OCI-LY7 (cell line): Measurements from ENCODE around the gene OASL.

Experiments
- EZH2phosphoT487 ChIP-seq: fragments of 200-600 bp; sonication (generic); IDR thresholded peaks from 2 replicates; pipeline ENCODE4 v1.6.1; 2018; ENCODE audit warnings: low read depth, borderline replicate concordance, mild to moderate bottlenecking, mixed run types, antibody characterized with exemption, low read length, moderate library complexity, mixed read lengths
- TF ChIP-seq, protein P1 (sequence below): fragments of 200-600 bp; sonication (generic); conservative IDR thresholded peaks from 2 replicates; pipeline ENCODE4 v1.5.1; 2014; ENCODE audit warnings: mild to moderate bottlenecking, antibody characterized with exemption, low read length, moderate library complexity, mixed read lengths

DNA sequence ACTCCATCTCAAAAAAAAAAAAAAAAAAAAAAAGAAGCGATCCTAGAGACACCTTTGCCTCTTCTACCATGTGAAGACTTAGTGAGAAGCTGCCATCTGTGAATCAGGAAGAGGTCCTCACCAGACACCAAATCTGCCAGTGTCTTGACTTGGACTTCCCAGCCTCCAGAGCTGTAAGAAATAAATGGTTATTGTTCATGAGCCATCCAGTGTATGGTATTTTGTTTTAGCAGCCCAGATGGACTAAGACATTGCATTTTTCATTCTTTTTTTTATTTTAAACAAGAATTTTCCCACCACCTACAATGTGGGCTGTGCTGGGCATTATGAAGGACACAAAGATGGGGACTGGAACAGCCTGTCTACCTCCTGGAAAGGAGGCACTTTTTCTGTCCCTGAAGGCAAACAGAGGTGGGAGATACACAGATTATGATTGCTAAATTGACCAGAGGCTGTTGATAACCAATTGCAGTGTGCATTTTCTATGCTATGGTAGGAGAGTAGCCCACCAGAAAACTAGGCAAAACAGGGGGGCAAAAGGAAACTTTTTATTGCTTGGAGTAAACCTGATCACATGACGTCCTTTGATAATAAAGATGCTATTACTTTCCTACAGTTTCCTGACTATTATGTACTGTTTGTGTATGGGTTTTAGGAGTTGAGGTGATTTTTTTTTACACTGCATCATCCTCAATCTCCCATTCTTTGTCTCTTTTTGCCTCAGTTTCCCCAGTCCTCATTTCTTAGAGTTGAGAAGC is 20.0 kb downstream of the OASL start:
- TF ChIP-seq, protein P1, sequence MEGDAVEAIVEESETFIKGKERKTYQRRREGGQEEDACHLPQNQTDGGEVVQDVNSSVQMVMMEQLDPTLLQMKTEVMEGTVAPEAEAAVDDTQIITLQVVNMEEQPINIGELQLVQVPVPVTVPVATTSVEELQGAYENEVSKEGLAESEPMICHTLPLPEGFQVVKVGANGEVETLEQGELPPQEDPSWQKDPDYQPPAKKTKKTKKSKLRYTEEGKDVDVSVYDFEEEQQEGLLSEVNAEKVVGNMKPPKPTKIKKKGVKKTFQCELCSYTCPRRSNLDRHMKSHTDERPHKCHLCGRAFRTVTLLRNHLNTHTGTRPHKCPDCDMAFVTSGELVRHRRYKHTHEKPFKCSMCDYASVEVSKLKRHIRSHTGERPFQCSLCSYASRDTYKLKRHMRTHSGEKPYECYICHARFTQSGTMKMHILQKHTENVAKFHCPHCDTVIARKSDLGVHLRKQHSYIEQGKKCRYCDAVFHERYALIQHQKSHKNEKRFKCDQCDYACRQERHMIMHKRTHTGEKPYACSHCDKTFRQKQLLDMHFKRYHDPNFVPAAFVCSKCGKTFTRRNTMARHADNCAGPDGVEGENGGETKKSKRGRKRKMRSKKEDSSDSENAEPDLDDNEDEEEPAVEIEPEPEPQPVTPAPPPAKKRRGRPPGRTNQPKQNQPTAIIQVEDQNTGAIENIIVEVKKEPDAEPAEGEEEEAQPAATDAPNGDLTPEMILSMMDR, result no peak
- no peak for TF ChIP-seq EZH2phosphoT487
